Measurements from ENCODE around the gene RBM20.

RBM20 gene

DNA sequence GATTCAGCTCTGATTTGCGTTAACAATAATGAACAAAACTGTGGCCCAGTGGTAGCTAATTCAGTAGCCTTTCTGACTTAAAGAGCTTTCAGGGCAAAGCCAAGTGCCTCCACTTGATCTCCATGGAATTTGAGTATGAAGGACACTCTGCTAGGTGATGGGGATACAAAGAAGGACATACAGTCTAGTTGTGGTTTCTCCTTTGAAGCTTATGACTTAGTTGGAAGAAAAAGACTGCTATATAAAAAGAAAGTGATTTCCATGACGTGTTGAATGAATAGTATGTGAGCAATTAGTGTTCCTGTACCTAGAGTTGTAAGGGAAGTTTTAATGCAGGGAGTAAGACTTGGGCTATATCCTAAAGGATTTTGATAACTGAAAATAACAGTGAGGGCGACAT lies 235.9 kb downstream of the RBM20 start:
- DNase-seq: no peak

DNA sequence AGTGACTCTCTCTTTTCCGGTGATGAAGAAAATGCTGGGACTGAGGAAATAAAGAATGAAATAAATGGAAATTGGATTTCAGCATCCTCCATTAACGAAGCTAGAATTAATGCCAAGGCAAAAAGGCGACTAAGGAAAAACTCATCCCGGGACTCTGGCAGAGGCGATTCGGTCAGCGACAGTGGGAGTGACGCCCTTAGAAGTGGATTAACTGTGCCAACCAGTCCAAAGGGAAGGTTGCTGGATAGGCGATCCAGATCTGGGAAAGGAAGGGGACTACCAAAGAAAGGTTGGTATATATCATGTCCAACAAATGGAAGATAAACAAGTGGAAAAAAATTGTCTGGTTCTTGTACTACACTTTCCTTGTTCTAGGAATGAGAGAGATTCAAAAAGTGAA lies 237.1 kb downstream of the RBM20 start:
- no peak for DNase-seq

DNA sequence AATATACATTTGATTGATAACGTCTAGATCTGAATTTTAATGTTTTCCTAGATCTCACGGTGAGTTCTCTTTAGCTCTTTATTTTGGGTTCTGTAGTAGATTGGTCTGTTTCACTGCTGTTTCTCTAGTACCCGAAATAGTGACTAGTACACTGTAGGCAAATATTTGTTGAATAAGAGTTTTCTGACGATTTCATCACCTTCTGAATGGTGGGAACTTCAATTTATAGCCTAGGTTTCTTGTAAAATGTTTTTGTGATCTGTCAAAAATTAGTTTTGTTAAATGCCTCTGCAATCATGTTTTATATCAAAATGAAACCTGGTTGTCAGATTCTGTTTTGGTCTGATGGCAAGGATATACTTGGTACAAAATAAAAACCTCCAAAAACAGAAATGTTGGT lies 237.8 kb downstream of the RBM20 start:
- DNase-seq: no peak

DNA sequence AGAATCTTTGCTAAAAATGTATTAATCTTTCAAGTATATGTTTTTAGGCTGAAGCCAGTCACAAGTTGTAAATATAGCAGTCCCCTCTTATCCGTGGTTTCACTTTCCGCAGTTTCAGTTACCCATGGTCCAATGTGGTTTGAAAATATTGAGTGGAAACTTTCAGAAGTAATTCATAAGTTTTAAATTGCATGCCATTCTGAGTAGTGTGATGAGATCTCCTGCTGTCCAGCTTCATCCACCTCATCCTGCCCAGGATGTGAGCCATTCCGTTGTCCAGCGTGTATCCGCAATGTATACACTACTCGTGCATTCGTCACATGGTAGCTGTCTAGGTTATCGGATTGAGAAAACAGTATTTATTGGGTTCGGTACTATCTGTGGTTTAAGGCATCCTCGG lies 239.8 kb downstream of the RBM20 start:
- DNase-seq: no peak

DNA sequence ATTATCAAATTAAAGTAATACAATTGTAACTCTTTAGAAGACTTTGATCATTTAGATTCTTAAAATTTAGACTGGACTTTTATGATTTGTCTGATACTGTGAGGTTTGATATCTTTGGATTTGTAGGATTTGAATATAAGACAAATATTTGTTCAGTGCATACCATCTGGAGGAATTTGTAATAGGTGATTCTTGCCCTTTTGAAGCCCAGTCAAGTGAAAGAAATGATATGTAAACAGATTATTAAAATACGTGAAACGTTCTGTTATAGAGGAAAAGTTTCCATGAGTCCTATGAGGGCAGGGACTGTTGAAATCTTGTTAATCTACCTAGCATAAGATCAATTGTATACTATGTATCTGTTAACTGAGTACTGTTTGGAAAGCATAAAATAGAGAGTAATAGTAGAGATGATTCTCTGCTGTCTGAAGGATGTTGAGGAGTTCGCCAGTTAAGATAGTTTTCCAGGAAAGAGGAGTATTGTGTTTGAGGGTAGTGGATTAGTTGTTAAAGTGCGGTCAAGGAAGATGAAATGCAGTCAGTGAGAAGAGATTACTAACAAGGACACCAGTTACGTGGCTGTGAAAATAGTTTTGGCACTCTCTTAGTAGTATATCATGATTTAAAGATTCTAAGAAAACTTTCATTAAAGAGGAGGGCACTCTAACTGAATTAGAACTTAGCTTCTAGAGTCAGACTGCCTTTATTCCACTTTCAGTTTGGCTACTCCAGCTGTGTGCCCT lies 242.0 kb downstream of the RBM20 start:
- DNase-seq: no peak

DNA sequence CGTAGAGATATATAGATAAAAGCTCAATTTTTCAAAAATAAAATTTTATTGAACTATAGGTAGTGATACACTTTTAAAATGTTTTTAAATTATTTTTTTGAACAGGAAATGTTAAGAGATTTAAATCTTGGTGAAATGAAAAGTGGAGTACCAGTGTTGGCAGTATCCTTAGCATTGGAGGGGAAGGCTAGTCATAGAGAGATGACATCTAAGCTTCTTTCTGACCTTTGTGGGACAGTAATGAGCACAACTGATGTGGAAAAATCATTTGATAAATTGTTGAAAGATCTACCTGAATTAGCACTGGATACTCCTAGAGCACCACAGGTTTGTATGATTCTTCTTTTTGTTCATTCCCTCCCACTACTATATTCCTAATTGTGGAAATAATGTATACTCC lies 243.4 kb downstream of the RBM20 start:
- no peak for DNase-seq
